ENCODE measurements around the gene MRPL12.

Gene MRPL12

GRCh38 chr17:81741049-81741593, 38.0 kb downstream of the MRPL12 start:
- no peak overlapping the region for H3K4me3 ChIP-seq (ENCODE audit: insufficient read depth, low read depth, low read length, poor library complexity, severe bottlenecking)
- H3K27ac ChIP-seq (ENCODE audit: insufficient read depth, low read length, poor library complexity, severe bottlenecking), result no peak overlapping the region
- H3K36me3 ChIP-seq (ENCODE audit: control insufficient read depth, insufficient read depth, low read length), result no peaks in the 10 kb centered on the region

DNA sequence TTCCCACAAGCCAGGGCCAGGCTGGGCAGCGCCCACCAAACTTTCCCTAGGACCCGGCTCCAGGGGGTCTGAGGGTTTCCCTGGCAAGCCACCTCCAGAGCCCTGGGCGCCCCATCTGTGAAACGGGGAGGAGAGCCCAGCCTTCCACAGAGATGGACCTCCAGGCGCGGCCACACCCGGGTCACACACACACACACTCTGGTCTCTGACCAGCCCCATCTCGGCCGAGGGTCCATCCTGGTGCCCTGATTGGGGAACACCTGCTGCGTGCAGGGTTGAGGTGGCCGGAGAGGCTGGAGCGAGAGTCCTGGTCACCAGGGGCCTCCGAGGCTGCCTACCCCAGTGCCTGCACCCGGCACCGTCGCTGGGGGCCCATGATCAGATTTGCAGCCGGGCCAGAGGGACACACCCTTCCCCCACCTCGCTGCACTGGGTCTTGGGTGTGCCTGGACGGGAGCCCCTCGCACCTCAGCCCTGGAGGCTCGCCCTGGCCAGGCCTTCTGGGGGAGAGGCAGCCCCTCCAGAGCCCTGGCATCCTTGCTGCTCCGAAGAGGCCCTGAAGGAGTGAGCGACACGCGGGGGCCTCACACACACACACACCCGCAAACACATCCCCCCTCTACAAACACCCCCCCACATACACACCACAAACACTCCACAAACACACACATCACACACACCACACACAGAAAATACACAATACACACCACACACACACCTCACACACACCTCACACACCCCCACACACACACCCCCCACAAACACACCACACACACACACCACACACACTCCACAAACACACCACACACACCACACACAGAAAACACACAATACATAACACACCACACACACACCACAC, 38.7 kb downstream of the MRPL12 start:
- Histone ChIP-seq H3K9me3 (ENCODE audit: control insufficient read depth, low read length) (no peaks in the 10 kb centered on the region), H3K4me3 (ENCODE audit: insufficient read depth, low read depth, low read length, poor library complexity, severe bottlenecking) (no peak overlapping the region), H3K27ac (ENCODE audit: insufficient read depth, low read length, poor library complexity, severe bottlenecking) (no peak overlapping the region), H3K4me1 (ENCODE audit: control insufficient read depth, insufficient read depth, low read length, poor library complexity, severe bottlenecking) (no peaks in the 10 kb centered on the region), H3K36me3 (ENCODE audit: control insufficient read depth, insufficient read depth, low read length) (no peaks in the 10 kb centered on the region), H3K27me3 (replicated peaks; ENCODE audit: control insufficient read depth, insufficient read depth, low read length, poor library complexity, severe bottlenecking) (no peaks in the 10 kb centered on the region)
- DNase-seq, result no peak

More at GRCh38 chr17:81741049-81741593, 38.0 kb downstream of the MRPL12 start:
- Histone ChIP-seq H3K4me1 (ENCODE audit: control insufficient read depth, insufficient read depth, low read length, poor library complexity, severe bottlenecking) (no peaks in the 10 kb centered on the region), H3K9me3 (ENCODE audit: control insufficient read depth, low read length) (no peaks in the 10 kb centered on the region), H3K27me3 (replicated peaks; ENCODE audit: control insufficient read depth, insufficient read depth, low read length, poor library complexity, severe bottlenecking) (no peaks in the 10 kb centered on the region)
- DNase-seq, result no peak
